Right cardiac atrium (tissue), 5 donors: Measurements from ENCODE around the gene ORAI3. TPM values are rescaled to one million over a fixed set of nuclear protein-coding genes. Genes with fewer than 3 reads are reported as not detected.

Experiments
- ATAC-seq, 2 donors: fragments of 200-7000 bp; cut with Tn5 transposase; one replicate each; pipeline versions ENCODE4 v1.8.0 to v1.9.1; 2020; ENCODE audit warnings: moderate library complexity in 2 of 2, mild to moderate bottlenecking in 1 of 2
- DNase-seq, 3 donors: peaks; one replicate each; pipeline ENCODE4 v3.0.0-alpha.2; 2020
- H3K27ac ChIP-seq: one replicate; pipeline ENCODE4 v1.5.1; 2013; ENCODE audit warnings: mild to moderate bottlenecking, low read length, control low read depth, moderate library complexity
- H3K27me3 ChIP-seq: one replicate; pipeline ENCODE4 v1.6.1; 2013; ENCODE audit not compliant: control insufficient read depth, insufficient read depth
- H3K4me1 ChIP-seq: one replicate; pipeline ENCODE4 v1.6.1; 2013; ENCODE audit warnings: low read length; ENCODE audit not compliant: control insufficient read depth, insufficient read depth
- H3K4me3 ChIP-seq: one replicate; pipeline ENCODE4 v1.5.1; 2013; ENCODE audit warnings: low read length, control low read depth
- H3K9me3 ChIP-seq: one replicate; pipeline ENCODE4 v1.6.1; 2013; ENCODE audit warnings: low read length; ENCODE audit not compliant: control insufficient read depth
- WGBS: extraction: QIAGEN DNeasy Blood & Tissue Kit; methylation state at CpG from one replicate; pipeline ENCODE4 v1.1.7; 2013; 5-methylcytosine and 5-hydroxymethylcytosine counted together
- intact Hi-C, 4 donors: fragments of 100-400 bp; cut with DNase I; formaldehyde crosslinking; loops; one replicate each; pipeline versions ENCODE4 v1.11.0 to v1.14.0; 2022 to 2023
- polyA plus RNA-seq: library from polyadenylated mRNA; stranded (reverse); fragments of 200-250 nt; gene quantifications from one replicate; pipeline ENCODE4 v1.2.3, GENCODE V29; 2013
- total RNA-seq, 4 donors: library from RNA; stranded (reverse); fragmentation: NEBNext Ultra II Directional; extraction: Animal tissue kit (Norgen Biotek cat#: 25700); gene quantifications; one replicate each; pipeline ENCODE4 v1.2.1, GENCODE V29; 2021
- donor health status: healthy with polysubstance abuse.
- donor health status: DM: no; HTN: yes; CAD: no.
- donor health status: DM: no; HTN: no; CAD: no.
- donor health status: DM: no; HTN: yes; CAD: no; lungs with severe emphysema.
- donor health status: DM: yes; HTN: yes; CAD: no.

The ORAI3 gene
- total and polyA plus RNA-seq, 5 donors: 11.8 to 15.5 (median 13.6) TPM

DNA sequence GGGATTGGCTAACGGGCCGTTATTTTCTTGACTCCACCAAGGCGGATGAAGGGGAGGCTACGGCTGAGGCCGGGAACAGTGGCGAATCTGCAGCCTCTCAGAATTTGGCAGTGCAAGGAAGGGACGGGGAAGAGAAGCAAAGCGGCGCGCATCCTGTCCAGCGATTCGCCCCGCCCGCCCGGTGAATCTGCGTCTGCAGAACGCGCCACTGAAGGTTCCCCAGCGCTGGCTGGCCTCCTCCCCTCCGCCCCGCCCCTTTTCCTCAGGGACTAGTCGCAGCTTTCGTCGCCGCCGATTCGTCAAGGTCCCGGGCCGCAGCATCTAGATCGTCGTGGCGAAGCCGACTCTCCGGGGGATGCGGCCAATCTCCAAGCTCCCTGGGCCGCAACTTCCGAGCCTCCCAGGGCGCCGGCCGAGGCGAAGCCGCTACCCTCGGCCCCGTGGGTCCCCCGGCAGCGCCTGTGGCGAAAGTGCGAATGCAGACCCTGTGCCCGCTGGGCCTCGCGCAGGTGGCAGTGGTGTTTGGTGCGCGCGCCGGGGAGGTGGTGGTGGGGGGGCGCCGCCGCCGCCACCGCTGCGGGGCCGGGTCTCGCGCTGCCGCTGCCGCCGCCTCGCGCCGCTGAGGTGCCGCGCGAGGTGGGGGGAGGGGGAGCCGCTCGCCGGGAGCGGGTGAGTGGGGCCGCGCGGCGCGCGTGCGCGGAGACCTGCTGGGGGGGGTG is 8.7 kb downstream of the ORAI3 start, which contains the start of gene SETD1A:
TSS of gene SETD1A (plus strand) at position 299 of the 719 bp plus-strand sequence. CDS start 978 bp downstream, outside the sequence.
- under 1% methylated on average over 82 of the region's 85 CpGs for WGBS
- DNase-seq (peak; percentile 98 to 99 (median 99)), ATAC-seq (peak; percentile 92 to 94)
- Histone ChIP-seq H3K27ac (peak within 1 kb of the TSS; percentile 99), H3K9me3 (no peaks in the 10 kb centered on the region), H3K4me3 (peak within 1 kb of the TSS; percentile 94), H3K4me1 (no peaks in the 10 kb centered on the region), H3K27me3 (no peaks in the 10 kb centered on the region)
- intact Hi-C loops: no loop called here

DNA sequence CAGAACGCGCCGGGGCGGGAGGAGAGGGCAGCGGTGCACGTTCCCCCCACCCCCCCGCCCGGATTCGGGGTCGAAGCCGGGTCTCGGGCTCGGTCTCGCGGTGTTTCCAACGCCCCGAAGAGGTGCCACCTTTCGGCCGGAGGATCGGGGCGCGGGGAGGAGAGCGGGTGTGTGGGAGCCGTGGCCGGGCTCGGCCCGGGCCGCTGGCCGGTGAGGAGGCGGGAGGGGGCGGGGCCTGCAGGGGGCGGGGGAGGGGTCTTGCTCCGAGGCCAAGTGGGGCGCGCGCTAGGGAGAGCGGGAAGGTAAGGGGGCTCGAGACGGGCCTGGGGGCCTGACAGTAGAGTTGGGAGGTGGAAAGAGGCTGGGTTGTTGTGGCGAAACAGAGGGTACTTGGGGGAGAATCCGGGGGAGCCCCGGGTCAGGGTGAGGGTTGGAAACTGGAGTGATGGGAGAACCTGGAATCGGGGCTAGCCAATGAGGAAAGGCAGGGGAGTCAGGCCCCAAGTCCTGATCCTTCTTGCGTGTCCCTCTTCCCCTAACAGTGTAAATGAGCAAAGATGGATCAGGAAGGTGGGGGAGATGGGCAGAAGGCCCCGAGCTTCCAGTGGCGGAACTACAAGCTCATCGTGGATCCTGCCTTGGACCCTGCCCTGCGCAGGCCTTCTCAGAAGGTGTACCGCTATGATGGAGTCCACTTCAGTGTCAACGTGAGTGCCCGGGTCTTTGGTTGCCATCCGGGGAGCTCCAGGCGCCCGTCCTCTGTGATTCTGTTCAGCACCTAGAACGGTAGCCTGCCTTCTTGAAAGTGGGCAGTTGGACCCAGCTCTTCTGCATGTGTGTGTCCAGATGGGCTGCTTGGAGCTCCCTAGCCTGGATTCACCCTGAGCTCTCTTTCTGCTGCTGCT is 9.6 kb downstream of the ORAI3 start:
- intact Hi-C loops: no loop called here
- Histone ChIP-seq H3K4me1 (no peaks in the 10 kb centered on the region), H3K4me3 (peak overlapping the region; percentile 94), H3K9me3 (no peaks in the 10 kb centered on the region), H3K27ac (peak overlapping the region; percentile 99), H3K27me3 (no peaks in the 10 kb centered on the region)
- peak; percentile 12 to 13 for ATAC-seq
- WGBS: 11% methylated on average over 55 of the region's 55 CpGs
- peak in 1 of 3 donors; percentile 86 for DNase-seq

DNA sequence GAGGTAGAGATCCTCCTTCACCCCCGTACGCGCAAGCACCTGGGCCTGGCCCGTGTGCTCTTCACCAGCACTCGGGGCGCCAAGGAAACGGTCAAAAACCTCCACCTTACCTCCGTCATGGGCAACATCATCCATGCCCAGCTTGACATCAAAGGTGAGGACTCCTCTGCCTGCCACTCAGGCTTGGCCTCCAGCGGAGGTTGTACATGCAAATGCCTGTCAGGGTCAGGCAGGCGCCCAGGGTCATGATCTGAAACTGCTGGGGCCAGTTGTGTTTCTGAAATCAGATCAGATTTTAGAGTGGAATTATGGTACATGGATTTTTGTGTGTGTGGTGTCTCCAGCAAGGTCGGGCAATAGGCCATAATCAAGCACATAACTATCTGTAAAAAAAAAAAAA is 12.5 kb downstream of the ORAI3 start:
- H3K4me1 ChIP-seq: no peaks in the 10 kb centered on the region
- no peak for ATAC-seq
- no peaks in the 10 kb centered on the region for H3K9me3 ChIP-seq
- WGBS: 91% methylated on average over 11 of the region's 11 CpGs
- DNase-seq: peak in 1 of 3 donors; percentile 57
- no peak overlapping the region for H3K4me3 ChIP-seq
- intact Hi-C loops: no loop called here
- H3K27me3 ChIP-seq: no peaks in the 10 kb centered on the region
- H3K27ac ChIP-seq: no peak overlapping the region

DNA sequence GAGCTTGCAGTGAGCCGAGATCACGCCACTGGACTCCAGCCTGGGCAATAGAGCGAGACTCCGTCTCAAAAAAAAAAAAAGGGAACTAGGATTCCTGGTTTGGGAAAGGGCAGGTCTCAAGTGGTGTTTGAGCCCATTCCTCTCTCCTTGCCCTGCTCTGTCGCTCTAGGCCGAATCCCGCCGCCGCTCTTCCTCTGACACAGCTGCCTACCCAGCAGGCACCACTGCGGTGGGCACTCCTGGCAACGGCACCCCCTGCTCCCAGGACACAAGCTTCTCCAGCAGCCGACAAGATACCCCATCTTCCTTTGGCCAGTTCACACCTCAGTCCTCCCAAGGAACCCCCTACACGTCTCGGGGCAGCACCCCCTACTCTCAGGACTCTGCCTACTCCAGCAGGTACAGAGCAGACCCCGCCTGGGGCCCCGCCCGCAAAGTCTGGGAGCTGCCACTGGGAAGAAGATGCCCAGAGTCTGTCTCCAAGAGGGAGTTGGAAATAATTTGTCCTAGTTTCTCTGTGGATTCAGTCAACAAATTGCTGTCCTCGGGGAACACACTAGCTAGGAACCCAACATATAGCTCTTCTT is 15.2 kb downstream of the ORAI3 start:
- H3K4me1 ChIP-seq: no peaks in the 10 kb centered on the region
- no peak overlapping the region for H3K4me3 ChIP-seq
- no peak for ATAC-seq
- no peaks in the 10 kb centered on the region for H3K9me3 ChIP-seq
- no peak overlapping the region for H3K27ac ChIP-seq
- H3K27me3 ChIP-seq: no peaks in the 10 kb centered on the region
- 93% methylated on average over 18 of the region's 18 CpGs for WGBS
- peak in 1 of 3 donors; percentile 60 for DNase-seq
- intact Hi-C loops: no loop called here

DNA sequence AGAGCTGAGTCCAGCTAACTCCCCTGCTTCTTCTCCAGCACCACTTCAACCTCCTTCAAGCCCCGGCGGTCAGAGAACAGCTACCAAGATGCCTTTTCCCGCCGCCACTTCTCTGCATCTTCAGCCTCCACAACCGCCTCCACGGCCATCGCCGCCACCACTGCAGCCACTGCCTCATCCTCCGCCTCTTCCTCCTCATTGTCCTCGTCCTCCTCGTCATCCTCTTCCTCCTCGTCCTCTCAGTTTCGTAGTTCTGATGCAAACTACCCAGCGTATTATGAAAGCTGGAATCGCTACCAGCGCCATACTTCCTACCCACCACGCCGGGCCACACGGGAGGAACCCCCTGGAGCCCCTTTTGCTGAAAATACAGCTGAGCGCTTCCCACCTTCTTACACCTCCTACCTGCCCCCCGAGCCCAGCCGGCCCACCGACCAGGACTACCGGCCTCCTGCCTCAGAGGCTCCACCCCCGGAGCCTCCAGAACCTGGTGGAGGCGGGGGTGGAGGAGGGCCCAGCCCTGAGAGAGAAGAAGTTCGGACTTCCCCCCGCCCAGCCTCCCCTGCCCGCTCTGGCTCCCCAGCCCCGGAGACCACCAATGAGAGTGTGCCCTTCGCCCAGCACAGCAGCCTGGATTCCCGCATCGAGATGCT is 15.8 kb downstream of the ORAI3 start:
- no peak overlapping the region for H3K27ac ChIP-seq
- ATAC-seq (no peak), DNase-seq (peak in 1 of 3 donors; percentile 42)
- H3K27me3 ChIP-seq: no peaks in the 10 kb centered on the region
- H3K4me1 ChIP-seq: no peaks in the 10 kb centered on the region
- no peaks in the 10 kb centered on the region for H3K9me3 ChIP-seq
- 88% methylated on average over 33 of the region's 33 CpGs for WGBS
- intact Hi-C loops: no loop called here
- no peak overlapping the region for H3K4me3 ChIP-seq

DNA sequence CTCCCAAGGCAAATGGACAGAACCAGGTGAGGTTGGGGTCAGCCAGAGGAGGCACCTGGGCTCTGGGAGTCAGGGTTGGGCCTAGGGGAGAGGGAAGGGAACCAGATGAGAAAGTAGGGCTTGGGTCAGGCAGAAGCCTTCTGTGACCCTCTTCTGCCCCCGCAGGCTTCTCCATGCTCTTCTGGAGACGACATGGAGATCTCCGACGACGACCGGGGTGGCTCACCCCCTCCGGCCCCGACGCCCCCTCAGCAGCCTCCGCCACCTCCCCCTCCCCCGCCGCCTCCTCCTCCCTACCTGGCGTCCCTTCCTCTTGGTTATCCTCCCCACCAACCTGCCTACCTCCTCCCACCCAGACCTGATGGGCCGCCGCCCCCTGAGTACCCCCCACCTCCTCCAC is 16.6 kb downstream of the ORAI3 start:
- Histone ChIP-seq H3K27me3 (no peaks in the 10 kb centered on the region), H3K27ac (no peak overlapping the region), H3K4me3 (no peak overlapping the region), H3K4me1 (no peaks in the 10 kb centered on the region), H3K9me3 (no peaks in the 10 kb centered on the region)
- intact Hi-C loops: no loop called here
- ATAC-seq (no peak), DNase-seq (peak in 1 of 3 donors; percentile 25)
- WGBS: 86% methylated on average over 15 of the region's 15 CpGs

DNA sequence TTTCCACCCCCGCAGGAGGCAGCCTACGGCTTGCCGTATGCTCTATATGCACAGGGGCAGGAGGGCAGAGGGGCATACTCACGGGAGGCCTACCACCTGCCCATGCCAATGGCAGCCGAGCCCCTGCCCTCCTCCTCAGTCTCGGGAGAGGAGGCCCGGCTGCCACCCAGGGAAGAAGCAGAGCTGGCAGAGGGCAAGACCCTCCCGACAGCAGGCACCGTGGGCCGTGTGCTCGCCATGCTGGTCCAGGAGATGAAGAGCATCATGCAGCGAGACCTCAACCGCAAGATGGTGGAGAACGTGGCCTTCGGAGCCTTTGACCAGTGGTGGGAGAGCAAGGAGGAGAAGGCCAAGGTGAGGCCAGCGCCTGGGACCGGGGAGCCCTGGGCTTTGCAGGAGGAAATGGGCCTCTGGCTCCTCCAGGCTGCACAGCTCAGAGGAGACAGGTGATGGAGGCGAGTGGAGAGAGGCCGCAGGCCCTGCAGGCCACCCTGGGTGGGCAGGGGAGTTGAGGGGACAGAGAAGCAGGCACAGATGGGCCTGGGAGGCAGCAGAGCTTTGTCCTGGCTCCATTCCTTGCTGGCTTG is 17.3 kb downstream of the ORAI3 start:
- intact Hi-C loops: no loop called here
- H3K27ac ChIP-seq: no peak overlapping the region
- H3K4me1 ChIP-seq: no peaks in the 10 kb centered on the region
- H3K4me3 ChIP-seq: no peak overlapping the region
- WGBS: 92% methylated on average over 19 of the region's 19 CpGs
- H3K9me3 ChIP-seq: no peaks in the 10 kb centered on the region
- ATAC-seq (peak in 1 of 2 donors; percentile 17), DNase-seq (peak in 1 of 3 donors; percentile 35)
- H3K27me3 ChIP-seq: no peaks in the 10 kb centered on the region

DNA sequence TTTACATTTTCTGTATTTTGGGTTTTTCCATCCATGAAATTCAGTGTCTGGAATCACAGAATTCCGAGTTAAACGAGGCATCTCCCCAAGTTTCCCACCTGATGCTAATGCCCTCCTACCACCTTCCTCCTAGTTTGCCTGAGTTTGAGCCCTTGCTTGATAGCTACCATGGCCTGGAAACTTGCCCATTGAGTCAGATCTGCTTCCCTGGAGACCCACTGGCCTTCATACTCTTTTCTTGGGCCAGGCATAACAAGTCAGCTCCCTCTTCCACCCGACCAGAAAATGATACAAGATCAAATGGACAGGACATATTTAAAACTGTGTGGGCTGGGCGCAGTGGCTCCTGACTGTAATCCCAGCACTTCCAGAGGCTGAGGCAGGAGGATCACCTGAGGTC is 18.9 kb downstream of the ORAI3 start:
- intact Hi-C loops: no loop called here

DNA sequence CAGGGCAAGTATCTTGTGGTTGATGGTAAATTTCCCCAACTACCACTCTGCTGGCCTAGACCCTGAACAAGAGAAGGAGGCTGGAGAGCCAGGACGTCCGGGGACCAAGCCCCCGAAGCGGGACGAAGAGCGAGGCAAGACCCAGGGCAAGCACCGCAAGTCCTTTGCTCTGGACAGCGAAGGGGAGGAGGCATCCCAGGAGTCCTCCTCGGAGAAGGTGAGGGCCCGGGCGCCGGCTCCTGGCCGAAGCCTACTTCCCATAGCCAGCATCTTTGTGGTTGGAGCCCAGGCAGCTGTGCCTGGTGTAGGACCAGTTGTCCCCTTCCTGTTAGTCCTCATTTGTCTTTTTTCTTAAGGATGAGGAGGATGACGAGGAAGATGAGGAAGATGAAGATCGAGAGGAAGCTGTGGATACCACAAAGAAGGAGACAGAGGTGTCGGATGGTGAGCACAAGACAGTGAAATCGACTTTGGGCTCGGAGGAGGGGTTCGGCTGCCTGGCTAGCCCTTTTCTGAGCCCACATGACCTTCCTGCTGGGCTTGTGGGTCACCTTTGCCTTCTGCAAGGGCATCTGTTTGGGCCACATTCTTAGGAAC is 20.5 kb downstream of the ORAI3 start:
- no peaks in the 10 kb centered on the region for H3K4me1 ChIP-seq
- no peaks in the 10 kb centered on the region for H3K9me3 ChIP-seq
- ATAC-seq (no peak), DNase-seq (peak in 1 of 3 donors; percentile 26)
- intact Hi-C loops: no loop called here
- no peak overlapping the region for H3K4me3 ChIP-seq
- no peaks in the 10 kb centered on the region for H3K27me3 ChIP-seq
- H3K27ac ChIP-seq: no peak overlapping the region
- 96% methylated on average over 19 of the region's 19 CpGs for WGBS

More for the DNA sequence above, 18.9 kb downstream of the ORAI3 start:
- WGBS: 83% methylated on average over 4 of the region's 4 CpGs
- Histone ChIP-seq H3K4me1 (no peaks in the 10 kb centered on the region), H3K27me3 (no peaks in the 10 kb centered on the region), H3K27ac (no peak overlapping the region), H3K9me3 (no peaks in the 10 kb centered on the region), H3K4me3 (no peak overlapping the region)
- ATAC-seq (no peak), DNase-seq (peak in 1 of 3 donors; percentile 13)

DNA sequence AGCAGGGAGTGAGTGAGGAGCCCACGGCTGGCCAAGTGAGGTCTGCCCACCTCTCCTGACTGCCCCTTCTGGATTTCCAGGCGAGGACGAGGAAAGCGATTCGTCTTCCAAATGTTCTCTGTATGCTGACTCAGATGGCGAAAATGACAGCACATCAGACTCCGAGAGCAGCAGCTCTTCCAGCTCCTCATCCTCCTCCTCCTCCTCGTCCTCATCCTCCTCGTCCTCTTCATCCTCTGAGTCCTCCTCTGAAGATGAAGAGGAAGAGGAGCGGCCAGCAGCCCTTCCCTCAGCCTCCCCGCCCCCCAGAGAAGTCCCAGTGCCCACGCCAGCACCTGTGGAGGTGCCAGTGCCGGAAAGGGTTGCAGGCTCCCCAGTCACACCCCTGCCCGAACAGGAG is 22.4 kb downstream of the ORAI3 start:
- 92% methylated on average over 14 of the region's 14 CpGs for WGBS
- intact Hi-C loops: no loop called here
- Histone ChIP-seq H3K4me1 (no peaks in the 10 kb centered on the region), H3K4me3 (no peak overlapping the region), H3K27ac (no peak overlapping the region), H3K9me3 (no peaks in the 10 kb centered on the region), H3K27me3 (no peaks in the 10 kb centered on the region)
- no peak for DNase-seq
- no peak for ATAC-seq
